Glutamatergic neuron (in vitro differentiated cells): ENCODE results near the gene CLINT1. TPM values are rescaled to one million over a fixed set of nuclear protein-coding genes. Genes with fewer than 3 reads are reported as not detected.

ENCODE experiments used
- DNase-seq: peaks from one replicate; pipeline ENCODE4 v3.0.0; 2022
- H3K27ac Mint-ChIP-seq: one replicate; pipeline ENCODE4 v1.8.0; 2020; ENCODE audit warnings: mild to moderate bottlenecking, mixed read lengths, inconsistent platforms; ENCODE audit not compliant: unreplicated experiment
- H3K27me3 Mint-ChIP-seq: one replicate; pipeline ENCODE4 v1.8.0; 2020; ENCODE audit warnings: mild to moderate bottlenecking, moderate library complexity, mixed read lengths, inconsistent platforms; ENCODE audit not compliant: unreplicated experiment
- H3K36me3 Mint-ChIP-seq: one replicate; pipeline ENCODE4 v1.8.0; 2020; ENCODE audit warnings: mild to moderate bottlenecking, mixed read lengths, inconsistent platforms; ENCODE audit not compliant: unreplicated experiment
- H3K4me1 Mint-ChIP-seq: one replicate; pipeline ENCODE4 v1.8.0; 2020; ENCODE audit warnings: mild to moderate bottlenecking, low read depth, mixed read lengths, inconsistent platforms; ENCODE audit not compliant: unreplicated experiment
- H3K4me3 Mint-ChIP-seq: one replicate; pipeline ENCODE4 v1.8.0; 2020; ENCODE audit warnings: mild to moderate bottlenecking, mixed read lengths, inconsistent platforms; ENCODE audit not compliant: unreplicated experiment
- H3K9me3 Mint-ChIP-seq: one replicate; pipeline ENCODE4 v1.8.0; 2020; ENCODE audit warnings: mild to moderate bottlenecking, moderate library complexity, mixed read lengths, inconsistent platforms; ENCODE audit not compliant: unreplicated experiment
- CTCF ChIP-seq: fragments of 200-600 bp; sonication (generic); IDR thresholded peaks from one replicate; pipeline ENCODE4 v1.5.0; 2021; ENCODE audit not compliant: partially characterized antibody, unreplicated experiment
- total RNA-seq: library from RNA; stranded (reverse); fragmentation: NEBNext Ultra II Directional; extraction: Animal tissue kit (Norgen Biotek cat#: 25700); gene quantifications from one replicate; pipeline ENCODE4 v1.2.1, GENCODE V29; 2021; ENCODE audit not compliant: unreplicated experiment

CLINT1 gene
- total RNA-seq, 1 donor from 2014 or later = 38.0 TPM

GRCh38 chr5:157900644-157901043 lies 41.7 kb upstream of the CLINT1 start:
- H3K36me3 Mint-ChIP-seq = no peaks in the 10 kb centered on the region
- DNase-seq = no peak
- H3K4me3 Mint-ChIP-seq = no peak overlapping the region
- H3K4me1 Mint-ChIP-seq = no peaks in the 10 kb centered on the region
- H3K27me3 Mint-ChIP-seq = peaks cover under 1% of the 10 kb centered on the region
- no peak overlapping the region for H3K27ac Mint-ChIP-seq
- no peaks in the 10 kb centered on the region for H3K9me3 Mint-ChIP-seq
- TF ChIP-seq CTCF = no peak

- DNase-seq = no peak
- Mint-ChIP-seq H3K9me3 (no peaks in the 10 kb centered on the region), H3K27ac (no peak overlapping the region), H3K27me3 (peaks cover 2% of the 10 kb centered on the region), H3K36me3 (no peaks in the 10 kb centered on the region), H3K4me1 (no peaks in the 10 kb centered on the region), H3K4me3 (no peak overlapping the region)
- no peak for TF ChIP-seq CTCF
Observed at GRCh38 chr5:157893611-157894010, 34.7 kb upstream of the CLINT1 start.

- no peak for TF ChIP-seq CTCF
- Mint-ChIP-seq H3K27ac (no peak overlapping the region), H3K27me3 (peaks cover 2% of the 10 kb centered on the region), H3K4me1 (no peaks in the 10 kb centered on the region), H3K4me3 (no peak overlapping the region), H3K36me3 (no peaks in the 10 kb centered on the region), H3K9me3 (no peaks in the 10 kb centered on the region)
- DNase-seq = no peak
Observed at GRCh38 chr5:157892974-157893373, 34.0 kb upstream of the CLINT1 start.

- Mint-ChIP-seq H3K4me3 (no peak overlapping the region), H3K27ac (no peak overlapping the region), H3K36me3 (no peaks in the 10 kb centered on the region), H3K4me1 (no peaks in the 10 kb centered on the region), H3K27me3 (peaks cover 2% of the 10 kb centered on the region), H3K9me3 (no peaks in the 10 kb centered on the region)
- no peak for TF ChIP-seq CTCF
- no peak for DNase-seq
Observed at GRCh38 chr5:157890836-157891597, 32.1 kb upstream of the CLINT1 start.

GRCh38 chr5:157888814-157889532 lies 30.0 kb upstream of the CLINT1 start:
- Mint-ChIP-seq H3K4me1 (no peaks in the 10 kb centered on the region), H3K36me3 (no peaks in the 10 kb centered on the region), H3K9me3 (no peaks in the 10 kb centered on the region), H3K4me3 (no peak overlapping the region), H3K27me3 (no peaks in the 10 kb centered on the region), H3K27ac (no peak overlapping the region)
- no peak for TF ChIP-seq CTCF
- DNase-seq = no peak
